ENCODE results near the gene TRRAP.

The TRRAP gene

DNA sequence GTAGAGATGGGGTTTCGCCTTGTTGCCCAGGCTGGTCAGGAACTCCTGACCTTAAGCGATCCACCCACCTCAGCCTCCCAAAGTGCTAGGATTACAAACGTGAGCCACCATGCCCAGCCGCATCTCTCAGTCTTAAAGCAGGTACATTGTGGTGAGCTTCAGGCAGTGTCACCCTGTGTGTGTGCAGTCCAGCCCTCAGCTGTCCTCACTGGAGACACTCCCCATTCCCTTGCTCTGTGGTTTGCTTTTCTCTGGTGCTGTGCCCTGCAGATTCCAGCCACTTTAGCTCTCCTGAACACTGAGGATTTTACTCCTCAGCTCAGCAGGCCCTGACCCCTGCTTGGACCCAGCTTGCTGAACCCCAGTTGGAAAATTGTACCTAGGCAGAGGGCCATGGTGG is 6.1 kb downstream of the TRRAP start:
- Histone ChIP-seq H2AFZ (no peak overlapping the region), H3K4me2 (ENCODE audit: low read length) (no peak overlapping the region), H3K79me2 (peaks cover 26% of the 10 kb centered on the region), H3K27me3 (ENCODE audit: control insufficient read depth, insufficient read depth, low read length) (no peaks in the 10 kb centered on the region), H3K4me3 (ENCODE audit: low read depth, low read length) (no peak overlapping the region), H3K36me3 (ENCODE audit: control insufficient read depth, insufficient read depth, low read length) (no peaks in the 10 kb centered on the region), H3K4me1 (peaks cover 4% of the 10 kb centered on the region), H3K9ac (no peak overlapping the region), H3K9me3 (ENCODE audit: control insufficient read depth, low read length) (no peaks in the 10 kb centered on the region), H3K27ac (no peak overlapping the region)
- TF ChIP-seq, protein P1, sequence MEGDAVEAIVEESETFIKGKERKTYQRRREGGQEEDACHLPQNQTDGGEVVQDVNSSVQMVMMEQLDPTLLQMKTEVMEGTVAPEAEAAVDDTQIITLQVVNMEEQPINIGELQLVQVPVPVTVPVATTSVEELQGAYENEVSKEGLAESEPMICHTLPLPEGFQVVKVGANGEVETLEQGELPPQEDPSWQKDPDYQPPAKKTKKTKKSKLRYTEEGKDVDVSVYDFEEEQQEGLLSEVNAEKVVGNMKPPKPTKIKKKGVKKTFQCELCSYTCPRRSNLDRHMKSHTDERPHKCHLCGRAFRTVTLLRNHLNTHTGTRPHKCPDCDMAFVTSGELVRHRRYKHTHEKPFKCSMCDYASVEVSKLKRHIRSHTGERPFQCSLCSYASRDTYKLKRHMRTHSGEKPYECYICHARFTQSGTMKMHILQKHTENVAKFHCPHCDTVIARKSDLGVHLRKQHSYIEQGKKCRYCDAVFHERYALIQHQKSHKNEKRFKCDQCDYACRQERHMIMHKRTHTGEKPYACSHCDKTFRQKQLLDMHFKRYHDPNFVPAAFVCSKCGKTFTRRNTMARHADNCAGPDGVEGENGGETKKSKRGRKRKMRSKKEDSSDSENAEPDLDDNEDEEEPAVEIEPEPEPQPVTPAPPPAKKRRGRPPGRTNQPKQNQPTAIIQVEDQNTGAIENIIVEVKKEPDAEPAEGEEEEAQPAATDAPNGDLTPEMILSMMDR (IDR thresholded peaks at IDR 0.05): no peak

DNA sequence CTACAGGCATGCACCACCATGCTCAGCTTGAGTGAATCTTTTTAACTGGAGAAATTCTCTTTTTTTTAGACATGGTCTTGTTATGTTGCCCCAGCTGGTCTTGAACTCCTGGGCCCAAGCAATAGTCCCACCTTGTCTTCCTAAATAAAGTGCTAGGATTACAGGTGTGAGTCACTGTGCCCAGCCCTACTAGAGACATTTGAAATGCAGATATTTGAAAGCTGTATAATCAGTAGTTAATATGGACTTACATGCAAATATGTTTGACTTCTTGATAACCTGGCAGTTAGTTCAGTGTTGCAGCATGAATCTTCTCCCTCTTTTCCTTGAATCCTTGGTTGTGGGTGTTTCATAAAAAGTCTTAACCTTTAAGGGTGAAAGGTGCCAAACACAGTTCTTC is 8.7 kb downstream of the TRRAP start:
- Histone ChIP-seq H3K9ac (no peak overlapping the region), H3K36me3 (ENCODE audit: control insufficient read depth, insufficient read depth, low read length) (no peaks in the 10 kb centered on the region), H3K27me3 (ENCODE audit: control insufficient read depth, insufficient read depth, low read length) (no peaks in the 10 kb centered on the region), H3K4me1 (no peaks in the 10 kb centered on the region), H3K79me2 (peaks cover 17% of the 10 kb centered on the region), H3K27ac (no peak overlapping the region), H3K4me3 (ENCODE audit: low read depth, low read length) (no peak overlapping the region), H3K9me3 (ENCODE audit: control insufficient read depth, low read length) (no peaks in the 10 kb centered on the region), H3K4me2 (ENCODE audit: low read length) (no peak overlapping the region), H2AFZ (no peak overlapping the region)
- TF ChIP-seq, protein P1 (IDR thresholded peaks at IDR 0.05): no peak

DNA sequence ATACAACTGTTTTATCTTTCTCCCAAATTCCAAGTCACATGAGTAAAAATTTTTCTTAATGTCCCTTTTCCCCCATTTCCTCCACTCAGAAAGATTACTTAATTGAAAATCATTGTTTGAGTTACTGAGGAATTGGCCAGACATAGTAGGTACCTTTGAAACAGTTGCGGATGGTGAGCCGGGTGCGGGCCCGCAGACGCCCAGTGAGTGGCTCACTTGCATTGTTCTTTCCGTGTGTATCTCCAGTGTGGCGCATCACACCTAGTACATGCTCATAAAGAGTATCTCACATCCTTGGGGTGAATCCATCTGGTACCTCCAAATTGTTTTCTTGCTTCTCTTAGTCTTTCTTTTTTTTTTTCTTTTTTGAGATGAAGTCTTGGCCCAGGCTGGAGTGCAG is 14.3 kb downstream of the TRRAP start:
- Histone ChIP-seq H3K9me3 (ENCODE audit: control insufficient read depth, low read length) (no peaks in the 10 kb centered on the region), H3K4me1 (no peaks in the 10 kb centered on the region), H2AFZ (no peak overlapping the region), H3K4me3 (ENCODE audit: low read depth, low read length) (no peak overlapping the region), H3K27me3 (ENCODE audit: control insufficient read depth, insufficient read depth, low read length) (no peaks in the 10 kb centered on the region), H3K36me3 (ENCODE audit: control insufficient read depth, insufficient read depth, low read length) (no peaks in the 10 kb centered on the region), H3K27ac (no peak overlapping the region), H3K79me2 (peaks cover 5% of the 10 kb centered on the region), H3K4me2 (ENCODE audit: low read length) (no peak overlapping the region), H3K9ac (no peak overlapping the region)
- TF ChIP-seq, protein P1 (IDR thresholded peaks at IDR 0.05): no peak

- no peak overlapping the region for H3K4me3 ChIP-seq (ENCODE audit: low read depth, low read length)
- no peak overlapping the region for H3K27ac ChIP-seq
- no peak overlapping the region for H3K4me2 ChIP-seq (ENCODE audit: low read length)
- no peaks in the 10 kb centered on the region for H3K36me3 ChIP-seq (ENCODE audit: control insufficient read depth, insufficient read depth, low read length)
- H3K9ac ChIP-seq: no peak overlapping the region
- H2AFZ ChIP-seq: no peak overlapping the region
- TF ChIP-seq, protein P1 (IDR thresholded peaks at IDR 0.05): no peak
- H3K9me3 ChIP-seq (ENCODE audit: control insufficient read depth, low read length): no peaks in the 10 kb centered on the region
- no peaks in the 10 kb centered on the region for H3K27me3 ChIP-seq (ENCODE audit: control insufficient read depth, insufficient read depth, low read length)
- peaks cover 3% of the 10 kb centered on the region for H3K4me1 ChIP-seq
- peaks cover 5% of the 10 kb centered on the region for H3K79me2 ChIP-seq
Observed at GRCh38 chr7:98899816-98900215, 21.5 kb downstream of the TRRAP start.

DNA sequence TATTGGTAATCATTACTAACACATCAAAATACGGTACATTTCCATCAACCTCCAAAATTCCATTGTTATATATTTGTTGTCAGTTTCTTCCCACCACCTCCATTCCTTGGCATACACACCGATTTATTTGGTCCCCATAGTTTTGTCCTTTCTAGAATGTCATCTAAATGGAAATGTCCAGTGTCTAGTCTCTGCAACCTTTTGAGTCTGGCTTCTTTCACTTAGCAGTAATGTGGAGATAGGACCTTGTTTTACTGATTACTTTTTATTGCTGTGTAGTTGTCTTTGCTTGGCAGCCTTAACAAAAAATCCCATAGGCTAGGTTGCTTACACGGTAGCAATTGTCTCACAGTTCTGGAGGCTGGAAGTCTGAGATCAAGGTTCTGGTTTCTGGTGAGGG is 22.5 kb downstream of the TRRAP start:
- H3K36me3 ChIP-seq (ENCODE audit: control insufficient read depth, insufficient read depth, low read length): no peaks in the 10 kb centered on the region
- H3K4me3 ChIP-seq (ENCODE audit: low read depth, low read length): no peak overlapping the region
- H3K79me2 ChIP-seq: peaks cover 5% of the 10 kb centered on the region
- H2AFZ ChIP-seq: no peak overlapping the region
- H3K9me3 ChIP-seq (ENCODE audit: control insufficient read depth, low read length): no peaks in the 10 kb centered on the region
- peaks cover 3% of the 10 kb centered on the region for H3K4me1 ChIP-seq
- no peaks in the 10 kb centered on the region for H3K27me3 ChIP-seq (ENCODE audit: control insufficient read depth, insufficient read depth, low read length)
- H3K9ac ChIP-seq: no peak overlapping the region
- H3K4me2 ChIP-seq (ENCODE audit: low read length): no peak overlapping the region
- TF ChIP-seq, protein P1 (IDR thresholded peaks at IDR 0.05): no peak
- H3K27ac ChIP-seq: no peak overlapping the region

Data from parathyroid adenoma (tissue), 2 donors.